Ascending aorta (tissue), 2 donors: ENCODE measurements around the gene KATNAL1. TPM values are rescaled to one million over a fixed set of nuclear protein-coding genes. Genes with fewer than 3 reads are reported as not detected.
"Not testable (repeated sequence)": the region's sequence is repeated elsewhere in the genome, so short reads cannot be mapped to it uniquely, and the experiment has no call there.

Experiments used
- DNase-seq, 2 donors: peaks; one replicate each; pipeline ENCODE4 v3.0.0-alpha.2; 2019; ENCODE audit warnings: low spot score in 2 of 2
- H3K27ac ChIP-seq, 2 donors: fragments of 200-600 bp; sonication (generic); one replicate each; pipeline ENCODE4 v1.5.1; 2016 to 2017; ENCODE audit warnings: mild to moderate bottlenecking in 1 of 2
- H3K27me3 ChIP-seq: fragments of 200-600 bp; sonication (generic); one replicate; pipeline ENCODE4 v1.5.1; 2017
- H3K36me3 ChIP-seq, 2 donors: fragments of 200-600 bp; sonication (generic); one replicate each; pipeline ENCODE4 v1.5.1; 2016
- H3K4me1 ChIP-seq, 2 donors: fragments of 200-600 bp; sonication (generic); one replicate each; pipeline ENCODE4 v1.5.1; 2016 to 2017; ENCODE audit warnings: mild to moderate bottlenecking in 1 of 2
- H3K4me3 ChIP-seq, 2 donors: fragments of 200-600 bp; sonication (generic); one replicate each; pipeline ENCODE4 v1.5.1; 2016 to 2017; ENCODE audit warnings: mild to moderate bottlenecking in 1 of 2
- H3K9me3 ChIP-seq, 2 donors: fragments of 200-600 bp; sonication (generic); one replicate each; pipeline ENCODE4 v1.5.1; 2016
- intact Hi-C: fragments of 100-400 bp; cut with DNase I; formaldehyde crosslinking; loops from one replicate; pipeline ENCODE4 v1.15.1; 2023
- total RNA-seq: library from RNA; depleted of rRNA; stranded (reverse); fragments of >200 nt; gene quantifications from one replicate; pipeline ENCODE4 v1.1.0, GENCODE V29; 2016
- TF ChIP-seq, protein P1 (sequence below), 3 experiments: fragments of 200-600 bp in 2 of 3; fragments of 450-650 bp in 1 of 3; sonication (generic) in 2 of 3; IDR thresholded peaks; one replicate each; pipeline ENCODE4 v1.5.1; 2016 to 2019; ENCODE audit warnings: antibody characterized with exemption in 3 of 3, mild to moderate bottlenecking in 1 of 3, moderate library complexity in 1 of 3

Gene KATNAL1
- total RNA-seq, 1 donor from 2014 or later, result 13.2 TPM

- no peak for DNase-seq
- intact Hi-C loops, result no loop called here
- Histone ChIP-seq H3K36me3 (no peaks in the 10 kb centered on the region), H3K27ac (no peak overlapping the region), H3K4me1 (no peaks in the 10 kb centered on the region), H3K9me3 (no peaks in the 10 kb centered on the region), H3K27me3 (no peaks in the 10 kb centered on the region), H3K4me3 (no peak overlapping the region)
- TF ChIP-seq, protein P1, sequence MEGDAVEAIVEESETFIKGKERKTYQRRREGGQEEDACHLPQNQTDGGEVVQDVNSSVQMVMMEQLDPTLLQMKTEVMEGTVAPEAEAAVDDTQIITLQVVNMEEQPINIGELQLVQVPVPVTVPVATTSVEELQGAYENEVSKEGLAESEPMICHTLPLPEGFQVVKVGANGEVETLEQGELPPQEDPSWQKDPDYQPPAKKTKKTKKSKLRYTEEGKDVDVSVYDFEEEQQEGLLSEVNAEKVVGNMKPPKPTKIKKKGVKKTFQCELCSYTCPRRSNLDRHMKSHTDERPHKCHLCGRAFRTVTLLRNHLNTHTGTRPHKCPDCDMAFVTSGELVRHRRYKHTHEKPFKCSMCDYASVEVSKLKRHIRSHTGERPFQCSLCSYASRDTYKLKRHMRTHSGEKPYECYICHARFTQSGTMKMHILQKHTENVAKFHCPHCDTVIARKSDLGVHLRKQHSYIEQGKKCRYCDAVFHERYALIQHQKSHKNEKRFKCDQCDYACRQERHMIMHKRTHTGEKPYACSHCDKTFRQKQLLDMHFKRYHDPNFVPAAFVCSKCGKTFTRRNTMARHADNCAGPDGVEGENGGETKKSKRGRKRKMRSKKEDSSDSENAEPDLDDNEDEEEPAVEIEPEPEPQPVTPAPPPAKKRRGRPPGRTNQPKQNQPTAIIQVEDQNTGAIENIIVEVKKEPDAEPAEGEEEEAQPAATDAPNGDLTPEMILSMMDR (IDR thresholded peaks at IDR 0.05), result no peak
Observed at GRCh38 chr13:30181888-30182651, 125.3 kb downstream of the KATNAL1 start.

GRCh38 chr13:30179597-30180276, 127.6 kb downstream of the KATNAL1 start:
- H3K4me1 ChIP-seq, result no peaks in the 10 kb centered on the region
- no peak overlapping the region for H3K27ac ChIP-seq
- H3K9me3 ChIP-seq, result no peaks in the 10 kb centered on the region
- TF ChIP-seq, protein P1 (IDR thresholded peaks at IDR 0.05), result no peak
- H3K27me3 ChIP-seq, result no peaks in the 10 kb centered on the region
- DNase-seq, result no peak
- H3K4me3 ChIP-seq, result no peak overlapping the region
- H3K36me3 ChIP-seq, result no peaks in the 10 kb centered on the region
- intact Hi-C loops, result no loop called here

DNA sequence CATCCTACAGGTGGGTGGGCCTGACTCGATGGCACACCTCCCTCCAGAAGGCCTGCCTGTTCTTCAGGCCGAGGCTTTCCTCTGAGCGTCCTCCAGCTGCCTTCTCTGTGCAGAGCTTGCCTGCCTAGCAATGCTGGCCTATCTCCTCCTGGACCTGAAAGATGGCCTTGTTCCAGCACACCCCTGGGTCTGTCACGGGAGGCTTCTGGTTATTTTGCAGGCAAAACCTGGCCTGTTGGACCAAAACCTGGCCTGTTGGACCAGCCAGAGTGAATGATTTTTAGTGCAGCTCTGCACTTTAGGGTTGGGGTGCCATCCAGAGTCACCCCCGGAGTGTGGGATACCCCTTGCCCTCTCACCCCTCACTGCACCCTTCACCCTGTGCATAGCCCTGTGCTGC, 128.4 kb downstream of the KATNAL1 start:
- intact Hi-C loops, result no loop called here
- TF ChIP-seq, protein P1 (IDR thresholded peaks at IDR 0.05), result no peak
- no peaks in the 10 kb centered on the region for H3K36me3 ChIP-seq
- no peak for DNase-seq
- H3K27ac ChIP-seq, result no peak overlapping the region
- H3K27me3 ChIP-seq, result no peaks in the 10 kb centered on the region
- H3K9me3 ChIP-seq, result no peaks in the 10 kb centered on the region
- H3K4me1 ChIP-seq, result no peaks in the 10 kb centered on the region
- no peak overlapping the region for H3K4me3 ChIP-seq

GRCh38 chr13:30175166-30175565, 132.2 kb downstream of the KATNAL1 start:
- no peaks in the 10 kb centered on the region for H3K27me3 ChIP-seq
- intact Hi-C loops, result no loop called here
- H3K27ac ChIP-seq, result no peak overlapping the region
- no peaks in the 10 kb centered on the region for H3K9me3 ChIP-seq
- no peak for DNase-seq
- H3K4me1 ChIP-seq, result no peaks in the 10 kb centered on the region
- H3K4me3 ChIP-seq, result no peak overlapping the region
- TF ChIP-seq, protein P1 (IDR thresholded peaks at IDR 0.05), result no peak
- no peaks in the 10 kb centered on the region for H3K36me3 ChIP-seq

GRCh38 chr13:30174250-30174649, 133.1 kb downstream of the KATNAL1 start:
- intact Hi-C loops, H3K4me1 ChIP-seq, DNase-seq, H3K27me3 ChIP-seq, H3K27ac ChIP-seq, H3K4me3 ChIP-seq, H3K9me3 ChIP-seq, H3K36me3 ChIP-seq: not testable (repeated sequence)

DNA sequence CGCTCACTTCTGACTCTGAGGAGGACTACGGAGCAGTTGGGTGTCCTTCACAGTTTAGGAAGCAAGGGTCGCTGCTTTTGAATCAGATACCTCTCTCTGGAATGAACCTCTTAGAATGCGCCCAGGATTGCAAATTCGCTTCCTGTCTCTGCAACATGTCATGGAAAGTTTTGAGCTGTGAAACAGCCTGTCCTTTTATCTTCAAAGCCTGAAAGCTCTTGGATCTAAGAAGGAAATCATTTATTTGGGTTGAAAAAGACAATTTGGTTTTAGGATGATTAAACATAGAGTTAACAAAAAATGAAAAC, 134.1 kb downstream of the KATNAL1 start:
- Histone ChIP-seq H3K4me1 (no peaks in the 10 kb centered on the region), H3K27me3 (no peaks in the 10 kb centered on the region), H3K36me3 (no peaks in the 10 kb centered on the region), H3K4me3 (no peak overlapping the region), H3K9me3 (no peaks in the 10 kb centered on the region), H3K27ac (no peak overlapping the region)
- no peak for DNase-seq
- TF ChIP-seq, protein P1 (IDR thresholded peaks at IDR 0.05), result no peak
- intact Hi-C loops, result no loop called here
